Measurements from ENCODE around the gene GIT1. TPM values are rescaled to one million over a fixed set of nuclear protein-coding genes. Genes with fewer than 3 reads are reported as not detected.
A peak's percentile ranks its signal among the peaks of the same experiment; 100 is the strongest.

Gene GIT1
- total and polyA plus RNA-seq, 9 of the 15 experiments (the other 6 are each of a cell fraction or from before 2014, with no cell fraction given), result 0.35 to 35.3 (median 17.1) TPM

DNA sequence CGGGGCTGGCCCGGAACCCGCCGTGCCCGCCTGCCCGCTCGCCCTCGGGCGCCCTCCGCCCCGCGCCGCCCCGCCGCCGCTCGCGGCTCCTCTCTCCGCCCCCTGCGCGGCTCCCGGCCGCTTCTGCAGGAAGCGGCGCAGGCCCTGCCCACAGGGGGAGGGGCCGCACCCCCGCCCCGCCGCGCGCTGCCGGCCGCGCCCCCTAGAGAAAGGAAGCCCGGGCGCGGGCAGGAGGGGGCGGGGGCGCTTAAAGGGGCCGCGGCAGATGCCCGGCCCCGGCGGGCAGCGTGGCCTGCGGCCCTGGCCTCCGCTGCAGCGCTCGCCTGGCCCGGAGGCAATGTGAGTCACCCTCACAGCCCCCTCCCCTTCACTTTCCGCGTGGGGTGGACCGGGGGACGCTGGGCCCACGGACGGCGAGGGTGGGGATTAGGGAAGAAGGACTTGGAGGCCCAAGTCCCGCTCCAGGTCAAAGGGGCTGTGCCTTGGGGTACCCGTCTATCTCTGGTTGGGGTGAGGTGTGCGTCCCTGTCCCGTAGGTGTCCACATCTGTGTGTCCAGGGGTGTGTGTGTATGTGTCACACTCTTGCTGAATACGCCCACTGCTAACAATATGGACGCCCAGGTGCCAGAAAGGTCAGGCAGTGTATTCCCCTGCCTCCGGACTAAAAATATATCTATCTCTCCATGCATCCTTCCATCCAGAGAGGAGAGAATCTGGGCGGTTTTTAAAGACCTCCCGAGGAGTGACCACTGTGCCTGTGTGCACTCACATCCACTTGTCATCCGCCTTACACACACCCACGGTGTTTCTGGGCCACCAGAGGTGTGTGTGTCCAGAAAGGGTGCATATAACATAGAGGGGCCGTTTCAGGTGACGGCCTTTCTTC lies at the start of gene GIT1 (continued):
- TF ChIP-seq, protein P1, sequence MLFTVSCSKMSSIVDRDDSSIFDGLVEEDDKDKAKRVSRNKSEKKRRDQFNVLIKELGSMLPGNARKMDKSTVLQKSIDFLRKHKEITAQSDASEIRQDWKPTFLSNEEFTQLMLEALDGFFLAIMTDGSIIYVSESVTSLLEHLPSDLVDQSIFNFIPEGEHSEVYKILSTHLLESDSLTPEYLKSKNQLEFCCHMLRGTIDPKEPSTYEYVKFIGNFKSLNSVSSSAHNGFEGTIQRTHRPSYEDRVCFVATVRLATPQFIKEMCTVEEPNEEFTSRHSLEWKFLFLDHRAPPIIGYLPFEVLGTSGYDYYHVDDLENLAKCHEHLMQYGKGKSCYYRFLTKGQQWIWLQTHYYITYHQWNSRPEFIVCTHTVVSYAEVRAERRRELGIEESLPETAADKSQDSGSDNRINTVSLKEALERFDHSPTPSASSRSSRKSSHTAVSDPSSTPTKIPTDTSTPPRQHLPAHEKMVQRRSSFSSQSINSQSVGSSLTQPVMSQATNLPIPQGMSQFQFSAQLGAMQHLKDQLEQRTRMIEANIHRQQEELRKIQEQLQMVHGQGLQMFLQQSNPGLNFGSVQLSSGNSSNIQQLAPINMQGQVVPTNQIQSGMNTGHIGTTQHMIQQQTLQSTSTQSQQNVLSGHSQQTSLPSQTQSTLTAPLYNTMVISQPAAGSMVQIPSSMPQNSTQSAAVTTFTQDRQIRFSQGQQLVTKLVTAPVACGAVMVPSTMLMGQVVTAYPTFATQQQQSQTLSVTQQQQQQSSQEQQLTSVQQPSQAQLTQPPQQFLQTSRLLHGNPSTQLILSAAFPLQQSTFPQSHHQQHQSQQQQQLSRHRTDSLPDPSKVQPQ (CRISPR knock-in tag; IDR thresholded peaks at IDR 0.05; ENCODE audit: borderline replicate concordance), result no peak
- no peak for TF ChIP-seq NR2C2 (CRISPR knock-in tag; IDR thresholded peaks at IDR 0.05)
- peak; percentile 43; the same call in 1 of the 2 replicates for TF ChIP-seq NR2C2 (tag; IDR thresholded peaks at IDR 0.05)
- no peak for TF ChIP-seq ZBED1 (IDR thresholded peaks at IDR 0.05)
- TF ChIP-seq PML (IDR thresholded peaks at IDR 0.05; ENCODE audit: low read length), result no peak
- TF ChIP-seq ESRRB (CRISPR knock-in tag; IDR thresholded peaks at IDR 0.05; ENCODE audit: borderline replicate concordance), result no peak
- no peak; the same call in 1 of the 2 replicates for TF ChIP-seq SNIP1 (IDR thresholded peaks at IDR 0.05; ENCODE audit: low read depth)
- TF ChIP-seq, protein P2, sequence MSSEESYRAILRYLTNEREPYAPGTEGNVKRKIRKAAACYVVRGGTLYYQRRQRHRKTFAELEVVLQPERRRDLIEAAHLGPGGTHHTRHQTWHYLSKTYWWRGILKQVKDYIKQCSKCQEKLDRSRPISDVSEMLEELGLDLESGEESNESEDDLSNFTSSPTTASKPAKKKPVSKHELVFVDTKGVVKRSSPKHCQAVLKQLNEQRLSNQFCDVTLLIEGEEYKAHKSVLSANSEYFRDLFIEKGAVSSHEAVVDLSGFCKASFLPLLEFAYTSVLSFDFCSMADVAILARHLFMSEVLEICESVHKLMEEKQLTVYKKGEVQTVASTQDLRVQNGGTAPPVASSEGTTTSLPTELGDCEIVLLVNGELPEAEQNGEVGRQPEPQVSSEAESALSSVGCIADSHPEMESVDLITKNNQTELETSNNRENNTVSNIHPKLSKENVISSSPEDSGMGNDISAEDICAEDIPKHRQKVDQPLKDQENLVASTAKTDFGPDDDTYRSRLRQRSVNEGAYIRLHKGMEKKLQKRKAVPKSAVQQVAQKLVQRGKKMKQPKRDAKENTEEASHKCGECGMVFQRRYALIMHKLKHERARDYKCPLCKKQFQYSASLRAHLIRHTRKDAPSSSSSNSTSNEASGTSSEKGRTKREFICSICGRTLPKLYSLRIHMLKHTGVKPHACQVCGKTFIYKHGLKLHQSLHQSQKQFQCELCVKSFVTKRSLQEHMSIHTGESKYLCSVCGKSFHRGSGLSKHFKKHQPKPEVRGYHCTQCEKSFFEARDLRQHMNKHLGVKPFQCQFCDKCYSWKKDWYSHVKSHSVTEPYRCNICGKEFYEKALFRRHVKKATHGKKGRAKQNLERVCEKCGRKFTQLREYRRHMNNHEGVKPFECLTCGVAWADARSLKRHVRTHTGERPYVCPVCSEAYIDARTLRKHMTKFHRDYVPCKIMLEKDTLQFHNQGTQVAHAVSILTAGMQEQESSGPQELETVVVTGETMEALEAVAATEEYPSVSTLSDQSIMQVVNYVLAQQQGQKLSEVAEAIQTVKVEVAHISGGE (CRISPR knock-in tag; IDR thresholded peaks at IDR 0.05), result peak in 1 of 3 experiments; percentile 30; a peak in 1 of 6 replicates
- TF ChIP-seq, protein P3, sequence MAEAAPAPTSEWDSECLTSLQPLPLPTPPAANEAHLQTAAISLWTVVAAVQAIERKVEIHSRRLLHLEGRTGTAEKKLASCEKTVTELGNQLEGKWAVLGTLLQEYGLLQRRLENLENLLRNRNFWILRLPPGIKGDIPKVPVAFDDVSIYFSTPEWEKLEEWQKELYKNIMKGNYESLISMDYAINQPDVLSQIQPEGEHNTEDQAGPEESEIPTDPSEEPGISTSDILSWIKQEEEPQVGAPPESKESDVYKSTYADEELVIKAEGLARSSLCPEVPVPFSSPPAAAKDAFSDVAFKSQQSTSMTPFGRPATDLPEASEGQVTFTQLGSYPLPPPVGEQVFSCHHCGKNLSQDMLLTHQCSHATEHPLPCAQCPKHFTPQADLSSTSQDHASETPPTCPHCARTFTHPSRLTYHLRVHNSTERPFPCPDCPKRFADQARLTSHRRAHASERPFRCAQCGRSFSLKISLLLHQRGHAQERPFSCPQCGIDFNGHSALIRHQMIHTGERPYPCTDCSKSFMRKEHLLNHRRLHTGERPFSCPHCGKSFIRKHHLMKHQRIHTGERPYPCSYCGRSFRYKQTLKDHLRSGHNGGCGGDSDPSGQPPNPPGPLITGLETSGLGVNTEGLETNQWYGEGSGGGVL (CRISPR knock-in tag; IDR thresholded peaks at IDR 0.05), result no peak
- no peak for TF ChIP-seq JUND (IDR thresholded peaks at IDR 0.05; ENCODE audit: borderline replicate concordance, low read depth, low read length)
- TF ChIP-seq JUND (tag; IDR thresholded peaks at IDR 0.05; ENCODE audit: borderline replicate concordance, low read depth, low read length), result no peak
- peak; percentile 23; the same call in 1 of the 2 replicates for TF ChIP-seq GATAD2B (IDR thresholded peaks at IDR 0.05; ENCODE audit: borderline replicate concordance)
- TF ChIP-seq ELF1 (tag; IDR thresholded peaks at IDR 0.05), result peak; percentile 52; the same call in 1 of the 2 replicates
- peak; percentile 79 for TF ChIP-seq CXXC5 (CRISPR knock-in tag; IDR thresholded peaks at IDR 0.05)
- TF ChIP-seq ATF1 (CRISPR knock-in tag; IDR thresholded peaks at IDR 0.05), result no peak
- TF ChIP-seq ATF1 (tag; IDR thresholded peaks at IDR 0.05), result peak; percentile 27; the same call in 1 of the 2 replicates
- TF ChIP-seq PHF8 (IDR thresholded peaks at IDR 0.05; ENCODE audit: borderline replicate concordance, low read length), result peak; percentile 45; the same call in 1 of the 2 replicates

Measured in K562 (cell line).